ENCODE results near the gene LTBP1. TPM values are rescaled to one million over a fixed set of nuclear protein-coding genes. Genes with fewer than 3 reads are reported as not detected.

LTBP1 gene
- polyA plus RNA-seq, 5 donors, result 37.7 to 59.9 (median 52.7) TPM

DNA sequence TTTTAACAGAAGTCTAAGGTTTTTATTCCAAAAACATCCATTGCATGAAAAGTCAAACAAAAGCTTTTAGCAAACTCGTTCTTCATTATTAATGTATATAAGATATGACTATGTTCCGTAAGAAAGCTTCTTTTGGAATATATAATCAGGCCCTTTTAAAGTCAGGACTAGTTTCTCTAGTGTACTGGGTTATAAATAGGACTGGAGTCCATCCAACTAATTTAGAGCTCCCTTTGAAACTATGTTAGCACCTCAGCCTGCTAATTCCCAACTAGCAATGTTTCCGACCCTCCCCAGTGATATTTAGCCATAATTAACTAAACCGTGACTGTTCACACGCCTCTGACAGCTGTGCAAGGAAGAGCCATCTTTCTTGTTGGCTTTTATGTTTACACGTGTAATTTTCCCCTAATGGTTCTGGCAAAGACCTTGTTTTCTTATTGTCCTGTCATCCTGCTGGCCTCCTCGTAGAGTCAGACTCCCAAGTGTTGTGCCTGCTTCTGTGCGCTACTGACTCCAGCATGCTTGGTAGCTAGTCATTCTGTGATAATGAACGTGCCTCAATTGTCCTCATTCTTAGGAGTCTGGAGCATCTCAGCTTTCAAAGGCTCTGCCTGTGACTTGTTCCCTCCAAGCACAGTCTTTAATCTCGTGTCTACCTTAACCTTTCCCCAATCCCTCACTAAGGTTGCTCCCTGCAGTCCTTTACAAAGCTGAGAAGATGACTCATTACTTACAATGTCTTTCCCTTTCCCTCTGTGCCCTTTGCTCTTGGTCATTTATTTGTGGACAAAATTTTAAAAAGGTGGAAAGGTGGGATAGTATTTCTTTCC is 357.5 kb downstream of the LTBP1 start:
- DNase-seq, result no peak

DNA sequence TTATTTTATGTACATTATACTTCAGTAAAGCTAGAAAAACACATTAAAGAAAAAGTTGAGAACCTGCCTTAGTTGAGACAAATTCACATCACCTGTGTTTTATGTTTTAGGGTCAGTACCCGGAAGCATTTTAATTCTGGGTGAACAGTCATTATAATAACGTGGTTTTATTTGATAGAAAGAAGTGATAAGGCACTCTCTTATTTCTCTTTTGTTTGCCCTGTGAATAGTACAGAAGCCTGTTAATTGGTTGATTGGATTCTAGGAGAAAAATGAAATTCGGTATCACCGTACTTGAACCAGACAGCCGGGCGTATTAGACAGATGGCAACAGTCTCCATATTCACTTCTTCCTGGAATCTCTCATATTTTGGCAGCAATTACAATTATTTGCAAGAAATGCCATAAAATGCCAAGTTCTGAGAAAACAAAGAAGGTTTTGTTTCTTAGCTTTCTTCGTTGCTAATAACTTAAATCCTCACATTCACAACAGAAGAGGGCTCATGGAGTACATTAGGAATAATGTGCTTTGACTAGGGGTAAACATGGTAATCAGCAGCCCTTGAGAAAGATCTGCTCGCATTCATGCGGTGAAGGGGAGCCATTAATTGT is 361.0 kb downstream of the LTBP1 start:
- no peak for DNase-seq

DNA sequence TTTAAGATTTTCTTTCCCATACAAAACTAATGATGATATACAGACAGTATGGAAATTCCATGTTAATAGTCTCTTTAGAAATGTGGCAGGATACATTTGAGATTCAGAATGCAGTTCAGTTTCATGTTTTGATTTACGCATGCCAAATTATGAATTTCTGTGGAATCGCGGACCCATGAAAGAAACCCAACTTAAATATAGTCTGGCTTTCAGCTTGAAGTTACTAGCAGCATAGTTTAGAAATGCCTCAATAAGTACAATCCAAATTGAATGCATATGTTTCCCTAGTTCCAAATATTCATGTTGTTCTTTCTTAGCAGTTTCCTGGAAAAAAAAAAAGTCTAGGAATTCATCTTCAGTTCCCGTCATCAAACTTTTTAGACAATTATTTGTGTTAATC is 365.6 kb downstream of the LTBP1 start:
- no peak for DNase-seq

DNA sequence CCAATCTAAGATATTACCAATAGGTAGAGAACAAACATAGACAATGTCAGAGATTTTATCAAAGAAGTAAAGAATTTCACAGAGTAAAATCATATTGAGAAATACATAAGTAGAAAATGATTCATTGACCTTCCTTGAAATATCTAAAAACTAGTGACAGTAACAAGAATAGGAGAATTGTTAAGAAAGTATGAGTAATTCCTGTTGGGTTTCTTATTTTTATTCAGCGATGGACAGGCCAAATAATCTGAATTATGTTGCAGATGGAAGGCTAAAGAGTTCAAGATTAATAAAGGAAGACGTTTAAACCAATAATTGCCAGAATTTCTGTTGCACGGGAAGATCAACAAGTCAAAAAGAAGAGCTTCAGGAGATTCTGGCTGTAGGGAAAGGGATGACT is 366.3 kb downstream of the LTBP1 start:
- no peak for DNase-seq

DNA sequence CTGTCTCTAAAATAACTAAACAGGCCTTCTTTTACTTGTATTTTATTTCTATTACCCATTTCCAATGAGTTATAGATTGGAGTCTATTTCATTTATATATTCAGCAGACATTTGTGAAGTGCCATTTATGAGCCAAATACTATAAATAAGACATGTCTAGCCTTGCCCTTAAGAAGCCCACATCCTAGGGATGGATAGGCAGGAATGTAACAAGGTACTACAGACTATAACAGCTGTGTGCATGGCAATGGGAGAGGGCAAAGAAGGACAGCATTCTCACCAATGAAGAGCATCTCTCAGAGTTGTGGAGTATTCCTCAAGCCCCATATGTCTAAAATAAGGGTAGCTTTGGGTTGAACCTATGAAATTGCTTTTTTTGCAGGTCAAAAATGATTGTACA is 367.8 kb downstream of the LTBP1 start:
- DNase-seq, result no peak

DNA sequence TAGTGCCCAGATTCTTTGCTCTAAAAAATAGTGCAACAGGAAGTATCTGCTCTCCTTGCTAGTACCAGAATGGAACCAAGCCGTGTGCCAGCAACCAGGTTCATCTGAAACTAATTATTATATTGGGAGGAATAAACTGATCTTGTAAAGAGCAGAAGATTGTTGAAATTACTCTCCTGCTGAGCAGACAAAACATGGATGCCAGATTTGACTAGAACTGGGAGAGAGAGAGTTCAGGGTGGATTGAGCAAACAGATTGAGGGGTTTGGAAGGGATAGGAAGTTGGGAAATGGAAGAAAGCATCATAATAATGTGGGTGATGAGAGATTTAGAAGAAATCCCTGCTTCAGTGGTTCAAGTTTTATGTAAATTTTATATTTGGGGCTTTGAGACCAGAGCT is 369.6 kb downstream of the LTBP1 start:
- DNase-seq, result no peak

DNA sequence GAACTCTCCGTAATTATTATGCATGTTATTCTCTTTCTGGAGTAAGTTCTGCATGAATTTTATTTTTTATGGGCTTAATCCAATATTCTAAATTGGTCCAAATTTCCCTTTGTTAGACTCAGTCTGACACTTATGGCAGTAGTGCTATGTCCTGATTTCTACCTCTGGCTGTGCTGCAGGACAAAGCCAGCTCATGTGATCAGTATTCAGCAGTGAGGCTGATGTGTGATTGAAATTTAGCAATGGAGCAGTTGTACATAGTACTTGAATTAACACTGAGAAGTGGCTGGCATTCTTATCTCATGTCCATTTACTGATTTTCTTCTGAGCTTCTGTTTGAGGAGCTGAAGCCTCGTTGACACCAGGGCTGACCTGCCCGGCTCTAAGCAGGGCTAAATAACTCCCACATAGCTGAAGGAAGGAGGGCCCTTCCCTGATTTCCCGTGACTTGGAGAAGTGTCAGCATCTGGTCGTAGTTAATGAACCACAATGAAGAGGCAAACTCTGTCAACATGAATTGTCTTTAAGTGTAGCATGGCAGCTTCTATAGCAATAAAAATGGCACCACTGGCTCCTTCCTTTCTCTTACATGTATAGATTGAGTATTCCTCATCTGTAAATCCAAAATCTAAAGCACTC is 370.7 kb downstream of the LTBP1 start:
- DNase-seq, result no peak

DNA sequence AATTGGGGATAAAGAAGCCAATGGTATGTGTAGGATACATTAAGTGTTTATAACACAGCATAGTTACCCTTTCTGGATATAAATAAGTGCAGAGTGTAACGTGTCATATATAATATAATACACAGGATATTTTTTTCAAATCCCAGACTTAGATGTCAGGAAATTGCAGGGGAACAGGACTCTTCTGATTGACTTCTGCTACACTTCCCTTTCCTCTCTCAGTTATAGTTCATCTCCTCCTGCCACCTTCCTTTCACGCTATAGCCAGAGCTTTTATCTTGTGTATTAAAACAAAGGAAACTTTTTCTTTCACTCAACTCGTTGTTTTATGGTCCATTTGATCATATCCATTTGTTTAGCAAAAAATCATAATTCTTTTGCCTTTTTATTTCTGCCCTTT is 371.7 kb downstream of the LTBP1 start:
- no peak for DNase-seq

DNA sequence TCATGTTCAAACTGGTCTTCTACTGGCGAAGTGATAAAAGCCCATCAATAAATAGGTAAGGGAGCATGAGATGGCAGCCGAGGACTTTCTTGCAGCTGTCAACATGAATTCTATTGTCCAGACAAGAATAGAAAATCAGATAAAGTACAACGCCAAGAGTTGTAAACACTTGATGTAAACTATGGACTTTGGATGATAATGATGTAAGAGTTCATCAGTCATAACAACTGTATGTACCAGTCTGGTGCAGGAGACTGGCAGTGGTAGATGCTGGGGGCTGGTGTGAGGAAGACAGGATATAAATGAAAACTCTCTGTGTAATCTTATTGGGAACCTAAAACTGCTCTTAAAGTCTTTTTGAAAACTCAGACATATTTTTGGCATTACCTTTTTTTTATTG is 373.8 kb downstream of the LTBP1 start:
- no peak for DNase-seq

DNA sequence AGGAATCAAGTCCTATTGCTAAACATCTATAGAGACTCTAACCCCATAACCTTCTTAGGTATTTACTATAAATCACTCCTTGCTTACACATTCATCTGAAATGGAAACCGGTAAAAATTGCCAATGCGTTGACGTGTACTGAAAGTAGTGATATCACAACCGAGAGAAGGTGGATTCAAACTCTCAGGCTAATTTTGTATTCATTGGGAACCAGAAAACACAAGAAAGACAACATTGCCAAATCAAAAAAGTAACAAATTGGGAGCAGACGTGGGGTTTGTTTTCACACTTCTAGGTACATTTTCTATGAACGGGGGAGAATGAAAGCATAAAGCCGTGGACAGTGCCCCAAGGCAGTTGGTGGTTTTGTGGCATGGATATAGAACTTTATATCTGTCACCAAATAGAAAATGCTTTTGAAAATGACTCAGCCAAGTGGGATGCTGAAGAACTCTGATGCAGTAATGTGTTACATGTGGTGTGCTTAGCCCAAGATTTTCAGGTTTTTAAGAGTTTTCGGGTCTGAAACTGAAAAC is 374.6 kb downstream of the LTBP1 start:
- DNase-seq, result no peak

DNA sequence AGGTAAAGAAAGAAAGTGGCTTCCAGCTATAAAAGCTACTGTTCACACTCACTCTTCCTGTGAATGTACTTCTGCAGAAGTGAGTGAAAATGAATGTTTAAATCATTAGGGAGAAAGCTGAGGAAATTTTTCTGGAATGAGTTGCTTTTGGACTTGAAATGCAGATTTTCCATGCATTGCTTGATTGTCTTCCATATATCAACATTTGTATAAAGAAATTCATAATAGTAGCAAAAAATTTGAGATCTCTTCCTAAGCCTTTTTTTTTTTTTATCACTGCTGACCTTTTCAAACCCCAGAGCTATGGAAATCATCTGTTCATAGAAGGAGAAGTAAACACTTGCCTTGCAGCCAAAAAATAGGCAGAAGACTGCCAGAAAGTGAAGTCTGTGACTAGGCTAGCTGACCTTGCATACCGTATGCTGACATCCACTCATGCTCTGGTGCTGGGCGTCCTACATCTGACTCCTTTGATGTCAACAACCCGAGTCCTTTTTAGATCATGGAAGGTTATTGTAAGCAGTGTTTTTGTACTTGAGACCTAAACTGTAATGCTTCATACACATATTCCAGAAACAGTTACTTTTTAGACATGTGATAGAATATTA is 375.2 kb downstream of the LTBP1 start:
- peak; percentile 25 to 28 for DNase-seq

DNA sequence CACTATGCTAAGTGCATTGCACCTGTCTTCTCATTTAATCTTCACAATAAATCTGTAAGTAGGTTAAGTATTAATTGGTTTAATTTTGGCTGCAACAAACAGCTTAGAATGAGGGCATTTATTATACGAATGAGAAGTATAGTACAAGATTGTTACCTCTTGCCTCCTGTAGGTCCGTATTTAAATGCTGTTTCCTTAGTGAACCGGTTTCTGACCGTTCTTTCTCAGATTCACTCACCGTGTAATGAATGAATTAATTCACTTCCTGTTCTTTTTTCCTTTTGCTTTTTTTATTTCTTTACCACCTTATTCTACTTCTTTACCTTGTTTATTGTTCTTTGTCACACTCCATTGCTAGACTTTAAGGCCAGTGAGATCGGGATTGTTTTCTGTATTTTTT is 375.9 kb downstream of the LTBP1 start:
- DNase-seq, result no peak

DNA sequence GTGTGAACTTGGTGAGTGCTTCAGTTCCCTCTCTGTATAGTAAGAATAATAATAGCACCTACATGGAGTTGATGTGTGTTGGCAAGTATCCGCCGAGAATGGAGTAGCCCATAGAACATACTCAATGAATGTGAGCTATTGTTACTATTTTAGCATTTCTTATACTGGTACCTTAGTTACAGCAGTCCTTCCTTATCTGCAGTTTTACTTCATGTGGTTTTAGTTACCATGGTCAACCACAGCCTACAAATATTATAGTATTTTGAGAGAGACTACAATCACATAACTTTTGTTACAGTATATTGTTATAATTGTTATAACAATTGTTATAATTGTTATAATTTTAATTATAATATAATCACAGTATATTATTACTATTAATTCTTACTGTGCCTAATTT is 377.2 kb downstream of the LTBP1 start:
- no peak for DNase-seq

DNA sequence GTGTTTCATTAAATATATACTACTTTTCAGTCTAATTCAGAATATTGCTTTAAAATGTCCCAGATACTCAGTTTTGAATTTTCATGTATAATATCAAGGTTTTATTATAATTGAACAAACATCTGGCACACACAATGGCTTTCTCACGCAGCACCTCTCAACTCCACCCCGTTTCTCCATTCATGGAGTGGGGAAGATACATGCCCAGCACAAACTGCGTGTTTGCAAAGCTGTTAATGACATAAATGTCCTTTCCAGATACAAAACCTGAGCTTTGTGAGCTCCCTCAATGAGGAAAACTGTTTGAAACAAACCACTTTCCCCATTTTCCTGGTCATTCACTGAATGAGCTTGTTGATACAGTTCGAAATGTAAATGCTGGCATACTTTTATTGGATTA is 379.3 kb downstream of the LTBP1 start:
- no peak for DNase-seq

DNA sequence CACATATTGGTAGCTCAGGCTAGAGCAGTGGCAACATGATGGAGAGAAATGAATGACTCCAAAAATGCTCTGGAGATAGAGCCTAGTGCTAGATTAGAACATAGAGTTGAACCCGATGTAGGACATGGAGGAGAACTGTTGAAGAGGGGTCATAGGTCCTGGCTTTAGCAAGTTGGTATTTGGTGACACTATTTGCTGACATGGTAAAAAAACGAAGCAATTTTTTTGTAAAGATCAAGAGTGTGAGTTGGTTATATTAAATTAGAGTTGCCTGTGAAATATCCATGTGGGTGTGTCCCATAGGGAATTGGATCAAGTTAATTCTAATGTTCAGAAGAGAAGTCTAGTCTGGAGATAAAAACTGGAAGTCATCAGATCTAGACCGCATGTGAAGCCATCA is 386.7 kb downstream of the LTBP1 start:
- no peak for DNase-seq

DNA sequence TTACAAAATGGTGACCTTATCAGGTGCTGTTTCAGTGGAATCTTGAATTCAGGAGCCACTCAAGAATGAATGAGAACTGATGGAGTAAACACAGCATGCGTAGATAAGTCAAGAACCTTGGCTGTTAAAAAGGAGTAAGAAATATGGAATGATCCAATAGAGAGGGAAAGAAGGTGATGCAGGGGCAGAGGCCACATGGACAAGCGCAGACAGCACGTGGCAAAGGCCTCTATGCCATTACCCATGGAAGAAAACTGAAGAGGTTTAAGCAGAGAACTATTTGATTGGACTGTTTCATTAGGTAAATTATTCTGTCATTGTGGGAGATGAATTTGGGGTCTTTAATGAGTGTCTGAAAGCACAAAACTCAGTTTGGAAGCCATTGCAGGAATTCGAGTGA is 387.3 kb downstream of the LTBP1 start:
- no peak for DNase-seq

DNA sequence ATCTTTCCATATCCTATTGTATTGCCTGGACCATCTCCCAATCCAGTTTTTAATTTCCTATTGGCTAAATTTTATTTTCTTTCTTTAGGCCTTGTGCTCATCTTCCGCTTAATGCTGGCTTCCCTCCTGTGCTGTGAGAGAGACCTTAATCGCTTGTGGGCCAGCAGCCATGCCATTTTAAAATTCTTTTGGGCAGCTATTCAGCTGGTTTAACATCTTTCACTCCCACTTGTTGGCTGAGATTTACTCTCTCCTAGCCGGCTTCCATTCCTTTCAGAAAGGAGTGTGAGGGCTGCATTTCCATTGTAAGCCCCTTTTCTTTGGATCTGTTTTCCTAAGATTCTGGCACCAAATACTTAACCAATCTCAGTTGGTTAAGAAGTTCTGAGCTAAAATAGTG is 388.8 kb downstream of the LTBP1 start:
- no peak for DNase-seq

DNA sequence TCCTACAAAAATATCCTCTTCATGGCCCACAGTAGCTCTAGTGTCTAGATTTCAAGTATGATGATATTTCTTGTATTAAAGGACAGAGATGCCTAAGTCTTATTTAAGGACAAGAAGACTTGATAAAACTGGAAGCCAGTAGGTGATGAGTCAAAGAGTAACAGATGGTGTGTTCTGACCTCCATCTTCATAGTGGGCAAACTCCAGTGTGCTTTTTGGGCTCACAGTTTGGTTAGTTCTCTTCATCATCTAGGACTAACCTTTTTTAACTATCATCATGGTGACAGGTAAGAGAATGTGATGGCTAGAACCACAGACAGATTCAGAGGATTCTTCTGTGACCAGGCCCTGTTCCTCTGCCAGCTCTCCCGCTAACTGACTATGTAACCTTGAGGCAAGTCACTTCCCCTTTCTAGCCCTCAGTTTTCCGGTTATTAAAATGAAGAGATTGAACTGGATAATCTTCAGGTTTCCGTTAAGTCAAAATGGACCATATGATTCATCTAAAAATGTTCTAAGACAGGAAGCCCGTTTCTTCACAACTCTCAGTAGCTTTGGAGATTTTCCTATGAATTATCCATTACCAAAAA is 389.4 kb downstream of the LTBP1 start:
- no peak for DNase-seq

DNA sequence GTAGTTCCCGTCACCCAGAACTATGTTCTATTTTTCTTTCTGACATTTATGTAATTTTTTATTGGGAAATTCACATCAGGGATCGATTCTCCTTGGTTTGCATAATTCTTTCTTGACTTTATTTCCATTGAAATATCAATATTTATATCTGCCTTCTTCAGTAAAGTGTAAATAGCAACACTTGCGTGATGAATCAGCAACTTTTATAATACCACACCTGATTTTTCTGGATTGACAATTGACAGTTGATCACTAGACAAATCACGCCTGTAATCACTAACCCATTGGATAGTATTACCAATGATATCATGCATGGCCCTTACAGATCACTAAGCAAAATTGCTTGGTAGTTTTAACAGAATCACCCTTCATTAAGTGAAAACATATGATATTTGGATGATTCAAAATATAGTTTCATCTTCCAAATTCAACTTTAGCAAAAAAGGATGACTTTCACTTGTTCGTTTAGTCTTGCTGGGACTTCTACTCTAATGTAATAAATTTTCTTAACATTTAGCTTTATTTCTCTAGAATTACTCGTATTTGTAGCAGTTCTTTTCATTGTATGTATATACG is 390.7 kb downstream of the LTBP1 start:
- DNase-seq, result no peak

DNA sequence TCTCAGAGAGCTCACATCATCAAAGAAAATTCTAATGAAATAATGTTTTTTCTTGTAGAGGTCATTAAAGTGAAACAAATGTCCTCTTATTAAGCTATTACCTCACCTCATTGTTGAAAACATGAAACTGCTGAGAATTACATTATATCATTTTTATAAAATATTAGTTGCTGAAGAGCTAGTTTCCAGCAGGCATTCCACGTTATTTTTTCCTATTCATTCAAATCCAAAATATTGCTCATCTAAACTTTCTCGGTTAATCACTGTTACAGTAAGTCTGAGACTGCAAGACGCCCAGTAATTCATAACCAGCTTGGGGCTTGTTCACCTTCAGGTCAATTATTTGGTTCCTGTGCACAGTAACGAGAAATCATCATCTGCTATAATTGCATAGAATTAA is 391.2 kb downstream of the LTBP1 start:
- no peak for DNase-seq

DNA sequence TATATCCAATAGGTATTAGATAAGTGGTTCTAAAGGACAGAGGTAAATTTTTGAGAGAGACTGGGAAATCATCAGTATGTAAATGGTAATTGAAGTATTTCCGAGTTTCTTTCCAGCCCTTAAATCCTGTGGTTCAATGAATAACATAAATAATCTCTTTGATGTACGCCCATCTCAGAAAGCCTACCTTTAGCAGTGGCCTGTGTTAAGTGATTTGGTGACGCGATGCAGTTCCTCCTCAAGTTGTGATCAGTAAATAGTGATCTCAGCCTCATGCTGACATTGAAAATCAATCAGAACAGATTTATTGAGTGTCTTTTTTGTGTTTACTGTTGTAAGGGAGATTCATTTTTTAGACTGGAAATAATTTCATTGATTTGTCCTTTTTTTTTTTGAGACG is 392.5 kb downstream of the LTBP1 start:
- no peak for DNase-seq

DNA sequence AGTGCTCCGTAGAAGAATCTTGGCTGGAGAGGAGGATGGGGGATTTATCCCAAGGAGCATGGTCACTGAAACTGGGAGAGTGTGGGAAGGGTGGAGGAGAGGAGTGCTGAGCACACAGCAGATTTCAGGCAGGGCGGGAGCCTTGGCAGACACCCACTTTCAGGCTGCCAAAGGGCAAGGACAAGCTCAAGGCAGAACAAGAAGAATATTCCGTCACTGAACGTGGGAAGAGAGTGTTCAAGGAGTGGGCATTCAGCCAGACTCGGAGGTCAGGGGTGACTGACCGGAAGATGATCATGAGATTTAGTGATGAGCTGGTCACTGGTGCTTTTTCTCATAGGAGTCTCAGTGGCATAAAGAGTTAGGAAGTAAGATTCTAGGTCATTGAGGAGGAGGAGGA is 393.5 kb downstream of the LTBP1 start:
- DNase-seq, result peak; percentile 25 to 33

Measured in right lung (tissue), 5 donors.